Parathyroid adenoma (tissue), 2 donors: ENCODE measurements around the gene MAN2A1.
A peak's percentile ranks its signal among the peaks of the same experiment; 100 is the strongest.

Experiments
- H2AFZ ChIP-seq: fragments of 300-600 bp; sonication (generic); one replicate; pipeline ENCODE4 v1.7.0; 2017; ENCODE audit warnings: antibody characterized with exemption, mild to moderate bottlenecking
- H3K27ac ChIP-seq: fragments of 300-600 bp; sonication (generic); one replicate; pipeline ENCODE4 v1.7.0; 2017
- H3K27me3 ChIP-seq: fragments of 300-600 bp; sonication (generic); one replicate; pipeline ENCODE4 v1.7.0; 2017; ENCODE audit warnings: low read length; ENCODE audit not compliant: control insufficient read depth, insufficient read depth
- H3K36me3 ChIP-seq: fragments of 300-600 bp; sonication (generic); one replicate; pipeline ENCODE4 v1.7.0; 2017; ENCODE audit warnings: low read length; ENCODE audit not compliant: control insufficient read depth, insufficient read depth
- H3K4me1 ChIP-seq: fragments of 300-600 bp; sonication (generic); one replicate; pipeline ENCODE4 v1.7.0; 2017; ENCODE audit warnings: control low read depth
- H3K4me2 ChIP-seq: fragments of 300-600 bp; sonication (generic); one replicate; pipeline ENCODE4 v1.7.0; 2017; ENCODE audit warnings: low read length
- H3K4me3 ChIP-seq: fragments of 300-600 bp; sonication (generic); one replicate; pipeline ENCODE4 v1.7.0; 2017; ENCODE audit warnings: low read depth, low read length
- H3K79me2 ChIP-seq: fragments of 300-600 bp; sonication (generic); one replicate; pipeline ENCODE4 v1.7.0; 2017; ENCODE audit warnings: control low read depth
- H3K9ac ChIP-seq: fragments of 300-600 bp; sonication (generic); one replicate; pipeline ENCODE4 v1.7.0; 2017; ENCODE audit warnings: mild to moderate bottlenecking
- H3K9me3 ChIP-seq: fragments of 300-600 bp; sonication (generic); one replicate; pipeline ENCODE4 v1.7.0; 2017; ENCODE audit warnings: low read length; ENCODE audit not compliant: control insufficient read depth
- CTCF ChIP-seq: fragments of 300-600 bp; sonication (generic); IDR thresholded peaks from one replicate; pipeline ENCODE4 v1.7.0; 2017; ENCODE audit warnings: antibody characterized with exemption, mild to moderate bottlenecking
- donor health status: primary hyperparathyroidism.

MAN2A1 gene

GRCh38 chr5:109743770-109744212 lies 54.1 kb downstream of the MAN2A1 start:
- Histone ChIP-seq H2AFZ (peak overlapping the region; percentile 39), H3K9ac (no peak overlapping the region), H3K79me2 (no peaks in the 10 kb centered on the region), H3K4me1 (peaks cover 32% of the 10 kb centered on the region), H3K36me3 (no peaks in the 10 kb centered on the region), H3K4me2 (no peak overlapping the region), H3K9me3 (no peaks in the 10 kb centered on the region), H3K4me3 (no peak overlapping the region), H3K27me3 (no peaks in the 10 kb centered on the region), H3K27ac (peak overlapping the region; percentile 4)
- no peak for TF ChIP-seq CTCF

GRCh38 chr5:109744261-109744660 lies 54.5 kb downstream of the MAN2A1 start:
- TF ChIP-seq CTCF: no peak
- no peaks in the 10 kb centered on the region for H3K79me2 ChIP-seq
- no peak overlapping the region for H3K9ac ChIP-seq
- no peak overlapping the region for H3K4me3 ChIP-seq
- no peak overlapping the region for H3K27ac ChIP-seq
- no peaks in the 10 kb centered on the region for H3K27me3 ChIP-seq
- peaks cover 32% of the 10 kb centered on the region for H3K4me1 ChIP-seq
- no peaks in the 10 kb centered on the region for H3K9me3 ChIP-seq
- no peaks in the 10 kb centered on the region for H3K36me3 ChIP-seq
- H2AFZ ChIP-seq: no peak overlapping the region
- no peak overlapping the region for H3K4me2 ChIP-seq

- H3K36me3 ChIP-seq: no peaks in the 10 kb centered on the region
- H3K4me3 ChIP-seq: no peak overlapping the region
- no peak overlapping the region for H2AFZ ChIP-seq
- H3K4me2 ChIP-seq: no peak overlapping the region
- H3K27me3 ChIP-seq: no peaks in the 10 kb centered on the region
- H3K9me3 ChIP-seq: no peaks in the 10 kb centered on the region
- no peaks in the 10 kb centered on the region for H3K79me2 ChIP-seq
- TF ChIP-seq CTCF: no peak
- H3K27ac ChIP-seq: no peak overlapping the region
- H3K9ac ChIP-seq: no peak overlapping the region
- H3K4me1 ChIP-seq: peaks cover 7% of the 10 kb centered on the region
These were observed 58.8 kb downstream of the MAN2A1 start for GRCh38 chr5:109748546-109748945.

- Histone ChIP-seq H3K79me2 (no peaks in the 10 kb centered on the region), H3K27ac (no peak overlapping the region), H3K27me3 (no peaks in the 10 kb centered on the region), H2AFZ (no peak overlapping the region), H3K9ac (no peak overlapping the region), H3K4me2 (no peak overlapping the region), H3K4me3 (no peak overlapping the region), H3K36me3 (no peaks in the 10 kb centered on the region), H3K4me1 (no peaks in the 10 kb centered on the region), H3K9me3 (no peaks in the 10 kb centered on the region)
- TF ChIP-seq CTCF: no peak
These were observed 60.7 kb downstream of the MAN2A1 start for GRCh38 chr5:109750463-109750862.

- no peak overlapping the region for H3K27ac ChIP-seq
- H3K4me3 ChIP-seq: no peak overlapping the region
- H3K4me2 ChIP-seq: no peak overlapping the region
- H3K9me3 ChIP-seq: no peaks in the 10 kb centered on the region
- H3K27me3 ChIP-seq: no peaks in the 10 kb centered on the region
- no peak overlapping the region for H2AFZ ChIP-seq
- H3K4me1 ChIP-seq: no peaks in the 10 kb centered on the region
- no peak for TF ChIP-seq CTCF
- no peaks in the 10 kb centered on the region for H3K79me2 ChIP-seq
- no peaks in the 10 kb centered on the region for H3K36me3 ChIP-seq
- no peak overlapping the region for H3K9ac ChIP-seq
These were observed 63.6 kb downstream of the MAN2A1 start for GRCh38 chr5:109753279-109753678.
